Measurements from ENCODE around the gene PXDN. TPM values are rescaled to one million over a fixed set of nuclear protein-coding genes. Genes with fewer than 3 reads are reported as not detected.
A peak's percentile ranks its signal among the peaks of the same experiment; 100 is the strongest.

The PXDN gene
- total and polyA plus RNA-seq, 2 of the 13 experiments (the other 11 are each of a cell fraction or from before 2014, with no cell fraction given), result not detected

DNA sequence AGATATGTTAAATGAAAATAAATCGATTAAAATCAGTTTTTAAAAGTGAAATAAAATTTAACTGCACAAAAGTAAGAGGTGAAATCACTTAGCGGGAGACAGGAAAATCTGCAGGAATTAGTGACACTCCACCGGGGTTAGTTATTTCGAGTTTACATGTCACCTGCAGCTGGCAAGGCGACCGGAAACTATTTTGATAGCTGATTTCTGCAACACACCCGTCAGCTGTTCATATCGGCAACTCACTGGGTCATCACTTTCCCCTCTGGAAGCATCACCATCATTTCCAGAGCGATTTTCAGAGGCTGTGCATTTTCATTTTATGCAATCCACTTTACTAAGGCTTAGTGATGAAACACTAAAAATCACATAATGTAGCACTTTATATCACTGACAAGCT, 52.9 kb downstream of the PXDN start:
- 26% methylated on average over 9 of the region's 9 CpGs for WGBS (ENCODE audit: low lambda C conversion rate)
- Histone ChIP-seq H3K4me2 (ENCODE audit: low read depth, low read length) (no peak overlapping the region), H3K4me1 (ENCODE audit: insufficient read depth, low read length) (no peaks in the 10 kb centered on the region), H2AFZ (ENCODE audit: low read length) (no peak overlapping the region), H3K4me3 (replicated peaks in 1 of 3; ENCODE audit: insufficient read depth in 1 of 3, low read depth in 2 of 3, low read length in 3 of 3) (no peak overlapping the region), H3K27me3 (ENCODE audit: control insufficient read depth in 1 of 2, insufficient read depth in 2 of 2, low read length in 2 of 2) (peaks cover 0 to 53% of the 10 kb centered on the region in 2 experiments; a peak in 4 of 5 replicates), H3K79me2 (ENCODE audit: insufficient read depth, low read length) (no peaks in the 10 kb centered on the region), H3K9ac (ENCODE audit: insufficient read depth, low read depth, low read length) (no peak overlapping the region), H3K9me3 (ENCODE audit: low read length) (no peaks in the 10 kb centered on the region), H3K27ac (ENCODE audit: extremely low read length, insufficient read depth, low read length) (no peak overlapping the region), H3K36me3 (replicated peaks in 1 of 2; ENCODE audit: control insufficient read depth in 1 of 2, insufficient read depth in 2 of 2, low read length in 2 of 2) (no peaks in the 10 kb centered on the region), H4K20me1 (ENCODE audit: insufficient read depth, low read length) (no peaks in the 10 kb centered on the region)
- CTCF ChIA-PET (ENCODE audit: low intra/inter-chr PET ratio, low total read pairs), result no interaction called here
- ATAC-seq (no peak), DNase-seq (ENCODE audit: low spot score) (no peak), FAIRE-seq (no peak)
- in situ Hi-C loops (cut with HindIII; ENCODE audit: extremely low pct_ligation_motif_present, low pct_unique_long_range_greater_than_20kb) (no loop called here), intact Hi-C loops (cut with micrococcal nuclease; ENCODE audit: unreplicated experiment) (no loop called here)
- no TSS peak for BruUV-seq (replicated peaks)
- POLR2A ChIA-PET, result no interaction called here
- TF ChIP-seq CBX2 (IDR thresholded peaks at IDR 0.05; ENCODE audit: low read depth, low read length), result 0 out of 2 replicates have a peak, but pooled peaks have one; percentile 35
- TF ChIP-seq CBX2 (CRISPR knock-in tag; IDR thresholded peaks at IDR 0.05; ENCODE audit: low read depth), result no peak
- TF ChIP-seq, protein P1, sequence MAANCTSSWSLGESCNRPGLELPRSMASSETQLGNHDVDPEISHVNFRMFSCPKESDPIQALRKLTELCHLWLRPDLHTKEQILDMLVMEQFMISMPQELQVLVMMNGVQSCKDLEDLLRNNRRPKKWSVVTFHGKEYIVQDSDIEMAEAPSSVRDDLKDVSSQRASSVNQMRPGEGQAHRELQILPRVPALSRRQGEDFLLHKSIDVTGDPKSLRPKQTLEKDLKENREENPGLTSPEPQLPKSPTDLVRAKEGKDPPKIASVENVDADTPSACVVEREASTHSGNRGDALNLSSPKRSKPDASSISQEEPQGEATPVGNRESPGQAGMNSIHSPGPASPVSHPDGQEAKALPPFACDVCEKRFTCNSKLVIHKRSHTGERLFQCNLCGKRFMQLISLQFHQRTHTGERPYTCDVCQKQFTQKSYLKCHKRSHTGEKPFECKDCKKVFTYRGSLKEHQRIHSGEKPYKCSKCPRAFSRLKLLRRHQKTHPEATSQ (CRISPR knock-in tag; IDR thresholded peaks at IDR 0.05; ENCODE audit: borderline replicate concordance), result no peak

DNA sequence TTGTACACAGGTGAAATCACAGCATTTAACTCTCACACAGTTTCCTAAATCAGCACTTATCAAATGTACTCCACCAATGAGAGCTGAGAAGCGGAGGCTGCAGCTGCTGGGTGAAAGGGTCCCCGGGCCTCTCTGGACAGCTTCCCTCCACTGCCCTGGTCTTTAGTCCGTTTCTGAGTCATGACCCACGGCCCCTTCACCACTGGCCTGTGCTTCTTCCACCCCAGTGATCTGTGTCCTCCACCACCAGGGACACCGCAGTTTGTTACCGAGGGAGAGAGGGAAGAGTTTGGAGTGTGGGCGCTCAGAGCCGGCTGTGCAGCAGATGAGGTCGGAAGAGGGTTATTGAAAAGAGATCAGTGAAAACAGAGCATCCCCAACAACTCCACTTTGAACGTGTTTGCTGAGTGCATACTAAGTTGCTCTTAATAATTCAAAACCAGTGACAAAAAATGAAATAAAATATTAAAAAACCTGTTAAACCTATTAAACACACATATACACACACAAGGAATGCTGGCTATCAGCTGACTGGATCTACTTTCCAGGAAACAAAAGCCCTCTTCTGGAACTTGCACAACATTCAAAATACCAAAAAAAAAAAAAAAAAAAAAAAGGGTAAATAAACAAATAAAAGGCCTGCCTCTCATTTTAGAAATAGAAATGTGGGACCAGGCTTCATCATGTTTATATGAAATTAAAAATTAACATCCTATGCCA, 54.1 kb downstream of the PXDN start:
- ChIA-PET CTCF (ENCODE audit: low intra/inter-chr PET ratio, low total read pairs) (no interaction called here), POLR2A (no interaction called here)
- TF ChIP-seq, protein P2, sequence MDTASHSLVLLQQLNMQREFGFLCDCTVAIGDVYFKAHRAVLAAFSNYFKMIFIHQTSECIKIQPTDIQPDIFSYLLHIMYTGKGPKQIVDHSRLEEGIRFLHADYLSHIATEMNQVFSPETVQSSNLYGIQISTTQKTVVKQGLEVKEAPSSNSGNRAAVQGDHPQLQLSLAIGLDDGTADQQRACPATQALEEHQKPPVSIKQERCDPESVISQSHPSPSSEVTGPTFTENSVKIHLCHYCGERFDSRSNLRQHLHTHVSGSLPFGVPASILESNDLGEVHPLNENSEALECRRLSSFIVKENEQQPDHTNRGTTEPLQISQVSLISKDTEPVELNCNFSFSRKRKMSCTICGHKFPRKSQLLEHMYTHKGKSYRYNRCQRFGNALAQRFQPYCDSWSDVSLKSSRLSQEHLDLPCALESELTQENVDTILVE (CRISPR knock-in tag; IDR thresholded peaks at IDR 0.05), result no peak
- TF ChIP-seq JDP2 (CRISPR knock-in tag; IDR thresholded peaks at IDR 0.05; ENCODE audit: borderline replicate concordance) (no peak), YEATS4 (CRISPR knock-in tag; IDR thresholded peaks at IDR 0.05; ENCODE audit: borderline replicate concordance) (no peak)
- Histone ChIP-seq H2AFZ (ENCODE audit: low read length) (no peak overlapping the region), H3K79me2 (ENCODE audit: insufficient read depth, low read length) (no peaks in the 10 kb centered on the region), H3K4me1 (ENCODE audit: insufficient read depth, low read length) (no peaks in the 10 kb centered on the region), H3K27me3 (ENCODE audit: control insufficient read depth in 1 of 2, insufficient read depth in 2 of 2, low read length in 2 of 2) (peaks cover 0 to 65% of the 10 kb centered on the region in 2 experiments; a peak in 4 of 5 replicates), H3K9ac (ENCODE audit: insufficient read depth, low read depth, low read length) (no peak overlapping the region), H3K9me3 (ENCODE audit: low read length) (no peaks in the 10 kb centered on the region), H3K4me3 (replicated peaks in 1 of 3; ENCODE audit: insufficient read depth in 1 of 3, low read depth in 2 of 3, low read length in 3 of 3) (no peak overlapping the region), H3K36me3 (replicated peaks in 1 of 2; ENCODE audit: control insufficient read depth in 1 of 2, insufficient read depth in 2 of 2, low read length in 2 of 2) (no peaks in the 10 kb centered on the region), H3K27ac (ENCODE audit: extremely low read length, insufficient read depth, low read length) (no peak overlapping the region), H3K4me2 (ENCODE audit: low read depth, low read length) (no peak overlapping the region), H4K20me1 (ENCODE audit: insufficient read depth, low read length) (no peaks in the 10 kb centered on the region)
- FAIRE-seq, result no peak
- ATAC-seq, result no peak
- BruUV-seq (replicated peaks), result no TSS peak
- intact Hi-C loops (cut with micrococcal nuclease; ENCODE audit: unreplicated experiment), result no loop called here
- in situ Hi-C loops (cut with HindIII; ENCODE audit: extremely low pct_ligation_motif_present, low pct_unique_long_range_greater_than_20kb), result no loop called here
- no peak for DNase-seq (ENCODE audit: low spot score)
- 52% methylated on average over 10 of the region's 10 CpGs for WGBS (ENCODE audit: low lambda C conversion rate)
